ENCODE data around the gene NPY. TPM values are rescaled to one million over a fixed set of nuclear protein-coding genes. Genes with fewer than 3 reads are reported as not detected.

NPY gene
- total RNA-seq, 1 donor from 2014 or later = 0.57 TPM

- Mint-ChIP-seq H3K9me3 (ENCODE audit: unreplicated experiment) (no peaks in the 10 kb centered on the region), H3K4me3 (ENCODE audit: unreplicated experiment) (no peak overlapping the region), H3K27ac (ENCODE audit: unreplicated experiment) (no peak overlapping the region), H3K36me3 (ENCODE audit: low read depth, unreplicated experiment) (no peaks in the 10 kb centered on the region), H3K27me3 (ENCODE audit: low read depth, unreplicated experiment) (peaks cover 8% of the 10 kb centered on the region), H3K4me1 (ENCODE audit: low read depth, unreplicated experiment) (no peaks in the 10 kb centered on the region)
- TF ChIP-seq EZH2 (IDR thresholded peaks at IDR 0.05; ENCODE audit: insufficient read depth, low read length) = no peak
- no peak for TF ChIP-seq CTCF (IDR thresholded peaks at IDR 0.05; ENCODE audit: insufficient read depth, low read depth, low read length)
- H3K27me3 ChIP-seq (ENCODE audit: insufficient read depth, low read length) = peaks cover 2% of the 10 kb centered on the region
- H3K36me3 ChIP-seq (ENCODE audit: insufficient read depth, low read length) = no peaks in the 10 kb centered on the region
- H3K9me3 ChIP-seq (ENCODE audit: insufficient read depth, low read depth, low read length) = no peaks in the 10 kb centered on the region
- H4K20me1 ChIP-seq (ENCODE audit: insufficient read depth, low read length) = no peaks in the 10 kb centered on the region
- H3K4me1 ChIP-seq (ENCODE audit: insufficient read depth, low read length) = no peaks in the 10 kb centered on the region
- DNase-seq (ENCODE audit: low read depth) = no peak
- H2AFZ ChIP-seq (ENCODE audit: low read depth, low read length) = no peak overlapping the region
- no peak overlapping the region for H3K4me3 ChIP-seq (ENCODE audit: insufficient read depth, low read depth, low read length)
- no peak for FAIRE-seq
- no peak overlapping the region for H3K9ac ChIP-seq (ENCODE audit: low read length)
- no peak overlapping the region for H3K4me2 ChIP-seq (ENCODE audit: low read length)
- H3K27ac ChIP-seq (ENCODE audit: low read depth, low read length) = no peak overlapping the region
- no peaks in the 10 kb centered on the region for H3K79me2 ChIP-seq (ENCODE audit: insufficient read depth, low read length)
Observed at GRCh38 chr7:24316340-24316739, 32.4 kb downstream of the NPY start.

- TF ChIP-seq EZH2 (IDR thresholded peaks at IDR 0.05; ENCODE audit: insufficient read depth, low read length) (no peak), CTCF (IDR thresholded peaks at IDR 0.05; ENCODE audit: insufficient read depth, low read depth, low read length) (peak; percentile 6)
- Histone ChIP-seq H3K4me3 (ENCODE audit: insufficient read depth, low read depth, low read length) (no peak overlapping the region), H3K36me3 (ENCODE audit: insufficient read depth, low read length) (no peaks in the 10 kb centered on the region), H3K9ac (ENCODE audit: low read length) (no peak overlapping the region), H3K4me2 (ENCODE audit: low read length) (no peak overlapping the region), H3K79me2 (ENCODE audit: insufficient read depth, low read length) (no peaks in the 10 kb centered on the region), H3K27me3 (ENCODE audit: insufficient read depth, low read length) (peaks cover 2% of the 10 kb centered on the region), H4K20me1 (ENCODE audit: insufficient read depth, low read length) (no peaks in the 10 kb centered on the region), H3K9me3 (ENCODE audit: insufficient read depth, low read depth, low read length) (no peaks in the 10 kb centered on the region), H2AFZ (ENCODE audit: low read depth, low read length) (no peak overlapping the region), H3K27ac (ENCODE audit: low read depth, low read length) (no peak overlapping the region), H3K4me1 (ENCODE audit: insufficient read depth, low read length) (no peaks in the 10 kb centered on the region)
- Mint-ChIP-seq H3K9me3 (ENCODE audit: unreplicated experiment) (no peaks in the 10 kb centered on the region), H3K4me1 (ENCODE audit: low read depth, unreplicated experiment) (no peaks in the 10 kb centered on the region), H3K36me3 (ENCODE audit: low read depth, unreplicated experiment) (no peaks in the 10 kb centered on the region), H3K27ac (ENCODE audit: unreplicated experiment) (no peak overlapping the region), H3K27me3 (ENCODE audit: low read depth, unreplicated experiment) (peaks cover 8% of the 10 kb centered on the region), H3K4me3 (ENCODE audit: unreplicated experiment) (no peak overlapping the region)
- DNase-seq (ENCODE audit: low read depth) (no peak), FAIRE-seq (no peak)
Observed at GRCh38 chr7:24318326-24318725, 34.3 kb downstream of the NPY start.

GRCh38 chr7:24319209-24319608 is 35.2 kb downstream of the NPY start:
- H3K4me3 Mint-ChIP-seq (ENCODE audit: unreplicated experiment) = no peak overlapping the region

More at GRCh38 chr7:24319209-24319608, 35.2 kb downstream of the NPY start:
- Histone ChIP-seq H4K20me1 (ENCODE audit: insufficient read depth, low read length) (no peaks in the 10 kb centered on the region), H3K9ac (ENCODE audit: low read length) (no peak overlapping the region), H3K79me2 (ENCODE audit: insufficient read depth, low read length) (no peaks in the 10 kb centered on the region), H3K36me3 (ENCODE audit: insufficient read depth, low read length) (no peaks in the 10 kb centered on the region), H3K4me2 (ENCODE audit: low read length) (no peak overlapping the region), H3K27me3 (ENCODE audit: insufficient read depth, low read length) (peaks cover 2% of the 10 kb centered on the region), H3K27ac (ENCODE audit: low read depth, low read length) (no peak overlapping the region), H3K4me1 (ENCODE audit: insufficient read depth, low read length) (no peaks in the 10 kb centered on the region), H2AFZ (ENCODE audit: low read depth, low read length) (no peak overlapping the region), H3K9me3 (ENCODE audit: insufficient read depth, low read depth, low read length) (no peaks in the 10 kb centered on the region), H3K4me3 (ENCODE audit: insufficient read depth, low read depth, low read length) (no peak overlapping the region)
- Mint-ChIP-seq H3K9me3 (ENCODE audit: unreplicated experiment) (no peaks in the 10 kb centered on the region), H3K36me3 (ENCODE audit: low read depth, unreplicated experiment) (no peaks in the 10 kb centered on the region), H3K4me1 (ENCODE audit: low read depth, unreplicated experiment) (no peaks in the 10 kb centered on the region), H3K27ac (ENCODE audit: unreplicated experiment) (no peak overlapping the region), H3K27me3 (ENCODE audit: low read depth, unreplicated experiment) (peaks cover 8% of the 10 kb centered on the region)
- FAIRE-seq (no peak), DNase-seq (ENCODE audit: low read depth) (no peak)
- TF ChIP-seq CTCF (IDR thresholded peaks at IDR 0.05; ENCODE audit: insufficient read depth, low read depth, low read length) = no peak
- no peak for TF ChIP-seq EZH2 (IDR thresholded peaks at IDR 0.05; ENCODE audit: insufficient read depth, low read length)

Measured in astrocyte (in vitro differentiated cells and primary cell).